K562 (cell line): ENCODE results near the gene ULBP1. TPM values are rescaled to one million over a fixed set of nuclear protein-coding genes. Genes with fewer than 3 reads are reported as not detected.

Experiments
- ARNT ChIP-seq, 2 experiments: fragments of 450-650 bp; IDR thresholded peaks; 2 replicates each; pipeline ENCODE4 v1.6.1; 2016; ENCODE audit warnings: mild to moderate bottlenecking in 1 of 2
- CHD1 ChIP-seq: fragments of 200-600 bp; sonication (generic); IDR thresholded peaks from one replicate; pipeline ENCODE4 v1.6.1; 2012; ENCODE audit warnings: mild to moderate bottlenecking, moderate library complexity, low read length, inconsistent platforms
- CHD7 ChIP-seq: fragments of 200-600 bp; sonication (generic); IDR thresholded peaks from one replicate; pipeline ENCODE4 v1.6.1; 2012; ENCODE audit warnings: mild to moderate bottlenecking, low read depth, low read length, inconsistent platforms
- CREB1 ChIP-seq, 2 experiments: sonication (generic) in 1 of 2; formaldehyde crosslinking in 1 of 2; IDR thresholded peaks; 2 replicates each; pipeline versions ENCODE4 v1.6.1 to v1.8.0; 2012 to 2022; ENCODE audit warnings: inconsistent platforms in 1 of 2, mild to moderate bottlenecking in 1 of 2, missing genetic modification reagents in 1 of 2, moderate library complexity in 1 of 2
- DMBX1 ChIP-seq: fragments of 250-450 bp; sonication (Bioruptor Pico); IDR thresholded peaks from 2 replicates; pipeline ENCODE4 v1.8.0; 2022; ENCODE audit warnings: inconsistent platforms, mild to moderate bottlenecking, moderate library complexity, borderline replicate concordance
- FOXK1 ChIP-seq: sonication (generic); formaldehyde crosslinking; IDR thresholded peaks from 2 replicates; pipeline ENCODE4 v1.8.0; 2022; ENCODE audit warnings: missing genetic modification reagents, mild to moderate bottlenecking, borderline replicate concordance
- FUS ChIP-seq: fragments of 200-400 bp; formaldehyde crosslinking; optimal IDR thresholded peaks from 2 replicates; pipeline ENCODE3; 2017; ENCODE audit warnings: low read depth, low read length
- HINFP ChIP-seq: fragments of 450-650 bp; conservative IDR thresholded peaks from 2 replicates; pipeline ENCODE4 v1.6.1; 2016; ENCODE audit warnings: missing genetic modification characterization, low read depth, mild to moderate bottlenecking, control low read depth, missing compliant biosample characterization
- POLR2A ChIP-seq: fragments of 450-650 bp; conservative IDR thresholded peaks from 2 replicates; pipeline ENCODE4 v1.6.1; 2016
- SRSF9 ChIP-seq: fragments of 200-400 bp; formaldehyde crosslinking; IDR thresholded peaks from 2 replicates; pipeline ENCODE4 v1.6.1; 2017; ENCODE audit warnings: low read depth, low read length, borderline replicate concordance
- TAF7 ChIP-seq: fragments of 450-650 bp; IDR thresholded peaks from 2 replicates; pipeline ENCODE4 v1.6.1; 2016; ENCODE audit warnings: missing genetic modification characterization, missing compliant biosample characterization
- TARDBP ChIP-seq: fragments of 450-650 bp; IDR thresholded peaks from 2 replicates; pipeline ENCODE4 v1.6.1; 2016
- ZNF655 ChIP-seq: fragments of 250-450 bp; sonication (Bioruptor Pico); IDR thresholded peaks from 2 replicates; pipeline ENCODE4 v1.5.0; 2021
- polyA plus RNA-seq, 8 experiments: library from polyadenylated mRNA; depleted of rRNA in 4 of 8; stranded (reverse) in 5 of 8; unstranded in 3 of 8; fragments of >200 nt; fragmentation: Nextera tagmentation in 2 of 8; fragmentation: Illumina TruSeq in 1 of 8; extraction: Ambion mirVana in 2 of 8; extraction: Trizol in 1 of 8; gene quantifications; 2 replicates each; pipeline versions ENCODE4 v1.2.1 to v1.2.3, GENCODE V29; 2011 to 2014; ENCODE audit warnings: inconsistent platforms in 1 of 8, missing spikeins in 1 of 8
- total RNA-seq, 7 experiments: library from RNA; depleted of rRNA in 6 of 7; stranded (reverse); fragments of >200 nt in 6 of 7; fragmentation: Illumina TruSeq in 2 of 7; extraction: Trizol in 2 of 7; gene quantifications; 2 replicates each; pipeline versions ENCODE4 v1.2.1 to v1.2.3, GENCODE V29; 2011 to 2021; ENCODE audit warnings: low replicate concordance in 1 of 7

The ULBP1 gene
- total and polyA plus RNA-seq, 9 of the 15 experiments (the other 6 are each of a cell fraction or from before 2014, with no cell fraction given): 0.33 to 6.0 (median 2.5) TPM

GRCh38 chr6:149963462-149964307, at the start of gene ULBP1 (continued):
- TF ChIP-seq FOXK1 (CRISPR knock-in tag): no peak
- TF ChIP-seq TAF7 (tag): no peak; the same call in 1 of the 2 replicates
- peak; percentile 91 for TF ChIP-seq CREB1 (IDR thresholded peaks at IDR 0.05)
- TF ChIP-seq CREB1 (CRISPR knock-in tag; IDR thresholded peaks at IDR 0.05): peak; percentile 92
- no peak for TF ChIP-seq ZNF655 (CRISPR knock-in tag)
- peak in 1 of 2 experiments; percentile 23; a peak in 1 of 4 replicates for TF ChIP-seq ARNT (IDR thresholded peaks at IDR 0.05)
- peak; percentile 76 for TF ChIP-seq POLR2A
- no peak for TF ChIP-seq FUS
- peak; percentile 66; the same call in 1 of the 2 replicates for TF ChIP-seq TARDBP
- TF ChIP-seq DMBX1 (CRISPR knock-in tag): no peak
- no peak for TF ChIP-seq SRSF9
- TF ChIP-seq CHD7: no peak
- no peak for TF ChIP-seq CHD1
- TF ChIP-seq HINFP: no peak
